ENCODE measurements around the gene GABRR1. TPM values are rescaled to one million over a fixed set of nuclear protein-coding genes. Genes with fewer than 3 reads are reported as not detected.

GABRR1 gene
- total RNA-seq, 2 experiments from 2014 or later = not detected

DNA sequence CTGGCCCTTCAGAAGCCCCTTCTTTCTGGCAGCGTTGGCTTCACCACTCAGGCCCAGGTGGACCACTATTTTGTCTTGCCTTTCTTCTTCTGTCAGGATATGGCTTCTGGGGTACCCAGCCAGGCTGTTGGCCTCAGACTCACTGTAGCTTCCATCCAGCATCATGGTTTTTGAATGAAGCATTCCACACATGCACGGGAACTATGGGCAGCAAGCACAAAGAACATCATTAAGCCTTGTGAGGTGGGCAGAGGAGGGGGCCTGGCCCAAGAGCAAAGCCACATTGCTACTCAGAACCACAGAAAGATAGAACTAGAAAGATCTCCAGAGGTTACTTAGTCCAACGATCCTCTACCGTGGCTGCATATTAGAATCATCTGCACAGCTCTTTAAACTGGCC is 40.6 kb upstream of the GABRR1 start:
- ChIA-PET POLR2A (no interaction called here), CTCF (no interaction called here)
- H3K4me1 Mint-ChIP-seq (ENCODE audit: low read depth) = peaks cover 9% of the 10 kb centered on the region
- H3K27ac Mint-ChIP-seq = no peak overlapping the region
- ATAC-seq (no peak), DNase-seq (no peak)
- intact Hi-C loops (cut with micrococcal nuclease) = no loop called here
- no peaks in the 10 kb centered on the region for H3K27me3 Mint-ChIP-seq
- TF ChIP-seq, protein P1, sequence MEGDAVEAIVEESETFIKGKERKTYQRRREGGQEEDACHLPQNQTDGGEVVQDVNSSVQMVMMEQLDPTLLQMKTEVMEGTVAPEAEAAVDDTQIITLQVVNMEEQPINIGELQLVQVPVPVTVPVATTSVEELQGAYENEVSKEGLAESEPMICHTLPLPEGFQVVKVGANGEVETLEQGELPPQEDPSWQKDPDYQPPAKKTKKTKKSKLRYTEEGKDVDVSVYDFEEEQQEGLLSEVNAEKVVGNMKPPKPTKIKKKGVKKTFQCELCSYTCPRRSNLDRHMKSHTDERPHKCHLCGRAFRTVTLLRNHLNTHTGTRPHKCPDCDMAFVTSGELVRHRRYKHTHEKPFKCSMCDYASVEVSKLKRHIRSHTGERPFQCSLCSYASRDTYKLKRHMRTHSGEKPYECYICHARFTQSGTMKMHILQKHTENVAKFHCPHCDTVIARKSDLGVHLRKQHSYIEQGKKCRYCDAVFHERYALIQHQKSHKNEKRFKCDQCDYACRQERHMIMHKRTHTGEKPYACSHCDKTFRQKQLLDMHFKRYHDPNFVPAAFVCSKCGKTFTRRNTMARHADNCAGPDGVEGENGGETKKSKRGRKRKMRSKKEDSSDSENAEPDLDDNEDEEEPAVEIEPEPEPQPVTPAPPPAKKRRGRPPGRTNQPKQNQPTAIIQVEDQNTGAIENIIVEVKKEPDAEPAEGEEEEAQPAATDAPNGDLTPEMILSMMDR (IDR thresholded peaks at IDR 0.05) = no peak
- H3K9me3 Mint-ChIP-seq = no peaks in the 10 kb centered on the region
- H3K36me3 Mint-ChIP-seq (ENCODE audit: low read depth) = no peaks in the 10 kb centered on the region
- H3K4me3 Mint-ChIP-seq = no peak overlapping the region

DNA sequence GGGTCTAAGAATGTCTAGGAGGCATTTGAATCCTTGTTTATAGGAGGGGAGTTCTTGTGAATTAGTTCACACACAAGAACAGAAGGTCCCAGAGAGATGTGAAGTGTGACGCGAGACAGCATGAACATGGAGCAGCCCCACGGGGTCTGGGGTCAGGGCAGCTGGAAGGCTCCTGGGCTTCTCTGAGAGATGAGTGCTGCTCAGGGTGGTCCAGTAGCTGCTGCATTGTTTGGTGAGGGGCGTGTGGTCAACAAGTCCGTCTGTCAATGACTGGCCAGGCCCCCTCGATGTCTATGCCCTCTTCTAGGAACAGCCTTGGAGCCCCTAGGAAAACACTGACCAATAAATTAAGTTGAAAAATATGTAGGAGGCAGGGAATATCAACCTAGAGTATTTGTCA is 40.2 kb upstream of the GABRR1 start:
- Mint-ChIP-seq H3K9me3 (no peaks in the 10 kb centered on the region), H3K27me3 (no peaks in the 10 kb centered on the region), H3K36me3 (ENCODE audit: low read depth) (no peaks in the 10 kb centered on the region), H3K27ac (no peak overlapping the region), H3K4me1 (ENCODE audit: low read depth) (peaks cover 9% of the 10 kb centered on the region), H3K4me3 (no peak overlapping the region)
- ChIA-PET POLR2A (no interaction called here), CTCF (no interaction called here)
- TF ChIP-seq, protein P1 (IDR thresholded peaks at IDR 0.05) = no peak
- no peak for DNase-seq
- intact Hi-C loops (cut with micrococcal nuclease) = no loop called here
- ATAC-seq = no peak

DNA sequence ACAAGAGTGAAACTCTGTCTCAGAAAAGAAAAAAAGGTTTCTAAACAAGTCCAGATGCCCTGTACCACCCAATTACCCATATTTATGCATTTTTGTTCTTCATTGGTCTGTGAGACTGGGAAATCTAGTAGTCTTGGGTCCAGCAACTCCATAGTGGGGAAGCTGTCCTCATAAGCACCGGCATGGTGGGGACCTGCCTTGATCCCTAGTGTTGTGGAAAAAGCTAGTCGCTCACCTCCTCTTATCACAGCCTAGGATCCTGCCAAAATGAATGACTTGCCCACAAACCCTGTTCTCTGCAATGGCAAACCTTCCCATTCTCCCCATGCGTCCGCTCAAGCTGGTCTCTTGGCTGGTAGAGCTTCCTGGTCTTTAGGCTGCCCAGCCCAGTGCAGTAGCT is 38.3 kb upstream of the GABRR1 start:
- H3K4me3 Mint-ChIP-seq = no peak overlapping the region
- intact Hi-C loops (cut with micrococcal nuclease) = no loop called here
- DNase-seq (no peak), ATAC-seq (no peak)
- H3K27me3 Mint-ChIP-seq = no peaks in the 10 kb centered on the region
- TF ChIP-seq, protein P1 (IDR thresholded peaks at IDR 0.05) = no peak
- H3K4me1 Mint-ChIP-seq (ENCODE audit: low read depth) = peaks cover 4% of the 10 kb centered on the region
- CTCF ChIA-PET = interaction anchor here (0.8 kb wide), 1 partner anchor 117 kb away, joined by 3 read pairs; no protein-coding TSS in a partner anchor
- H3K36me3 Mint-ChIP-seq (ENCODE audit: low read depth) = no peaks in the 10 kb centered on the region
- no peaks in the 10 kb centered on the region for H3K9me3 Mint-ChIP-seq
- no peak overlapping the region for H3K27ac Mint-ChIP-seq
- POLR2A ChIA-PET = no interaction called here

DNA sequence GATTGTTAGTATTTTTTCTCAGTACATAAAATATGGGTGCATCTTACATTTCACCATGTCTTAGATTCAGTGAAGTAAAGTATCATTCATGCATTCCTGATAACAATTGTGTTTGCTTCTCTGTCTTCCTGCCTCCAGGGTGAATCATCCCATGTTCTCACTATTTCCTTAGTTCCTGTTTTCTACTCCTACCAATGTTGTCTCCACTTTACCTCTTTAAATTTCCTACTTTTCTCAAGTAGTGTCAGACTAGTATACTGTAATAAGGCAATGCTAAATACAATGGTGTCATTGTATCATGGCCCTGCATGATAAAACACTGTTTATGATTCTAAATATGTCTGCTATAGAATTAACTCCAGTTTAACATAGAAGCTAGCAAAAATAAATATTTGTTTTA is 37.4 kb upstream of the GABRR1 start:
- Mint-ChIP-seq H3K36me3 (ENCODE audit: low read depth) (no peaks in the 10 kb centered on the region), H3K9me3 (no peaks in the 10 kb centered on the region), H3K4me1 (ENCODE audit: low read depth) (peaks cover 4% of the 10 kb centered on the region), H3K4me3 (no peak overlapping the region), H3K27ac (no peak overlapping the region), H3K27me3 (no peaks in the 10 kb centered on the region)
- ATAC-seq (no peak), DNase-seq (no peak)
- intact Hi-C loops (cut with micrococcal nuclease) = no loop called here
- TF ChIP-seq, protein P1 (IDR thresholded peaks at IDR 0.05) = no peak
- POLR2A ChIA-PET = no interaction called here
- CTCF ChIA-PET = no interaction called here

DNA sequence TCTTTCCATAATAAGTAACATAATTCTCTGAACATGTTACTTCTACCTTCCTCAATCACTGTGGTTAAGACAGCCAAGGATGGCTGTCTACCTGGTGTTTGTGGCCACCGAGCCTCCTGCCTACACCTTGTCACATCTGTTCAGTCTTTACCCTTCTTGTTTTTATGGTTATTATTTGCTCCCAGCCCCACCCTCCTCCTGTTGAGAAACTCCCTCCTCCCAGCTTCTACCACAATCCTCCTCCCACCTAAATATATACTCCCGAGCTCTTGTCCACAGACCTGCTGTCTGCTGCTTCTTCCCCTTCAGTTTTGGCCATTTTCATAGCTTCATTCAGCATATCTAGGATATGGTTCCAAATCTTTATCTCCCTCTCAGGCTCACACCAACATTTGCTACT is 35.7 kb upstream of the GABRR1 start:
- no peak overlapping the region for H3K27ac Mint-ChIP-seq
- no peak for ATAC-seq
- H3K9me3 Mint-ChIP-seq = no peaks in the 10 kb centered on the region
- H3K27me3 Mint-ChIP-seq = no peaks in the 10 kb centered on the region
- TF ChIP-seq, protein P1 (IDR thresholded peaks at IDR 0.05) = no peak
- H3K4me1 Mint-ChIP-seq (ENCODE audit: low read depth) = no peaks in the 10 kb centered on the region
- ChIA-PET POLR2A (no interaction called here), CTCF (no interaction called here)
- H3K36me3 Mint-ChIP-seq (ENCODE audit: low read depth) = no peaks in the 10 kb centered on the region
- H3K4me3 Mint-ChIP-seq = no peak overlapping the region
- DNase-seq = no peak
- intact Hi-C loops (cut with micrococcal nuclease) = no loop called here

All from activated CD8-positive, alpha-beta T cell treated with anti-CD3 and anti-CD28 coated beads for 36 hours (primary cell).